ENCODE results near the gene PMFBP1.

DNA sequence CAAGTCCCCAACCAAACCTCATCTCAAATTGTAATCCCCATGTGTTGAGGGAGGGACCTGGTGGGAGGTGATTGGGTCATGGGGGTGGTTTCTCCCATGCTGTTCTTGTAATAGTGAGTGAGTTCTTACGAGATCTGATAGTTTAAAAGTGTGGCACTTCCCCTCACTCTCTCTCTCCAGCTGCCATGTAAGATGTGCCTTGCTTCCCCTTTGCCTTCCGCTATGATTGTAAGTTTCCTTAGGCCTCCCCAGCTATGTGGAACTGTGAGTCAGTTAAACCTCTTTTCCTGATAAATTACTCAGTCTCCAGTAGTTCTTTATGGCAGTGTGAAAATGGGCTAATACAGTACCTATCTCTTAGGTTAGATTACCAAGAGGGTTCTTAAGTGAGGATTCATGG lies 5.8 kb downstream of the PMFBP1 start:
- no peak for TF ChIP-seq CTCF (optimal IDR thresholded peaks at IDR 0.05 in 1 of 3, IDR thresholded peaks at IDR 0.05 in 1 of 3, conservative IDR thresholded peaks at IDR 0.05 in 1 of 3; ENCODE audit: extremely low read depth in 1 of 3, insufficient read depth in 2 of 3, low read length in 3 of 3)
- no peak for TF ChIP-seq EZH2 (IDR thresholded peaks at IDR 0.05; ENCODE audit: low read length)

Measured in keratinocyte (primary cell).